Renal cortex interstitium (tissue), 15 donors: ENCODE data around the gene IL17RE. TPM values are rescaled to one million over a fixed set of nuclear protein-coding genes. Genes with fewer than 3 reads are reported as not detected.
A peak's percentile ranks its signal among the peaks of the same experiment; 100 is the strongest.
"Not testable (repeated sequence)": the region's sequence is repeated elsewhere in the genome, so short reads cannot be mapped to it uniquely, and the experiment has no call there.

Experiments
- DNase-seq, 11 donors: peaks; one replicate each; pipeline ENCODE4 v3.0.0-alpha.2; 2013; ENCODE audit warnings: low read depth in 9 of 11, low spot score in 4 of 11; ENCODE audit errors: extremely low read depth in 1 of 11
- long read RNA-seq, 16 experiments: transcript quantifications; one replicate each; lab custom pipeline, GENCODE V29; 2026
- polyA plus RNA-seq, 3 donors: library from polyadenylated mRNA; unstranded; fragments of 120-200 nt; gene quantifications; one replicate each; pipeline ENCODE4 v1.2.1, GENCODE V29; 2013; ENCODE audit not compliant: insufficient read length in 3 of 3

IL17RE gene
- 10 to 100 TPM in 1 of 3 donors, 1 to 10 TPM in 2; 8.9 to 14.5 (median 10.0) TPM for polyA plus RNA-seq
- long read RNA-seq, donor 1, result 0 reads
- long read RNA-seq, donor 2, result 0 reads
- long read RNA-seq, donor 3, result 0 reads
- long read RNA-seq, donor 4, partial matches to known transcripts, result 5 of 5 reads
- long read RNA-seq, donor 4, other reads (novel, unspliced or antisense), result 0 of 5 reads
- long read RNA-seq, donor 5, result 0 reads
- long read RNA-seq, donor 6, result 0 reads
- long read RNA-seq, donor 7, partial matches to known transcripts, result 10 of 10 reads
- long read RNA-seq, donor 7, other reads (novel, unspliced or antisense), result 0 of 10 reads
- long read RNA-seq, donor 8, result 0 reads
- long read RNA-seq, donor 9, result 0 reads
- long read RNA-seq, donor 10, partial matches to known transcripts, result 8 of 8 reads
- long read RNA-seq, donor 10, other reads (novel, unspliced or antisense), result 0 of 8 reads
- long read RNA-seq, donor 11, result 0 reads
- long read RNA-seq, donor 12, result 0 reads
- long read RNA-seq, donor 13, result 0 reads
- long read RNA-seq, donor 14, result 0 reads
- long read RNA-seq, donor 15, result 0 reads
- long read RNA-seq, donor 16, partial matches to known transcripts, result 13 of 13 reads
- long read RNA-seq, donor 16, other reads (novel, unspliced or antisense), result 0 of 13 reads

- DNase-seq, result no peak
Observed at GRCh38 chr3:9902372-9903237, at the start of gene IL17RE. Gene IL17RE (plus strand): TSS chr3:9902848. CDS start chr3:9902933, 85 bp downstream.

GRCh38 chr3:9854291-9854940, 48.2 kb upstream of the IL17RE start:
- DNase-seq, result not testable (repeated sequence)

GRCh38 chr3:9855594-9855993, 47.1 kb upstream of the IL17RE start:
- no peak for DNase-seq

- DNase-seq, result no peak
Observed at GRCh38 chr3:9859530-9860025, 43.1 kb upstream of the IL17RE start.

- no peak for DNase-seq
Observed at GRCh38 chr3:9861201-9861600, 41.4 kb upstream of the IL17RE start.

GRCh38 chr3:9861626-9862130, 41.0 kb upstream of the IL17RE start:
- DNase-seq, result no peak

GRCh38 chr3:9862391-9863057, 40.1 kb upstream of the IL17RE start:
- peak in 7 of 11 donors; percentile 24 to 53 (median 35) for DNase-seq

- no peak for DNase-seq
Observed at GRCh38 chr3:9863058-9863772, 39.4 kb upstream of the IL17RE start.

GRCh38 chr3:9864200-9864927, 38.3 kb upstream of the IL17RE start:
- DNase-seq, result peak in 8 of 11 donors; percentile 40 to 70 (median 52)

GRCh38 chr3:9865125-9865637, 37.5 kb upstream of the IL17RE start:
- DNase-seq, result not testable (repeated sequence)

GRCh38 chr3:9866639-9867038, 36.0 kb upstream of the IL17RE start:
- no peak for DNase-seq

- DNase-seq, result no peak
Observed at GRCh38 chr3:9867106-9867505, 35.5 kb upstream of the IL17RE start.

- no peak for DNase-seq
Observed at GRCh38 chr3:9869955-9870354, 32.7 kb upstream of the IL17RE start.

- DNase-seq, result no peak
Observed at GRCh38 chr3:9870978-9871377, 31.7 kb upstream of the IL17RE start.

GRCh38 chr3:9872067-9872466, 30.6 kb upstream of the IL17RE start:
- DNase-seq, result not testable (repeated sequence)

GRCh38 chr3:9875448-9875847, 27.2 kb upstream of the IL17RE start:
- no peak for DNase-seq

- DNase-seq, result not testable (repeated sequence)
Observed at GRCh38 chr3:9876255-9876654, 26.4 kb upstream of the IL17RE start.
